ENCODE results near the gene NOP9. TPM values are rescaled to one million over a fixed set of nuclear protein-coding genes. Genes with fewer than 3 reads are reported as not detected.

The NOP9 gene
- total RNA-seq, 2 experiments from 2014 or later = 25.9 to 27.5 TPM

- DNase-seq (peak in 7 of 14 experiments; percentile 10 to 87 (median 50)), ATAC-seq (ENCODE audit: poor library complexity) (no peak)
- POLR2A ChIA-PET = interaction anchor here (0.6 to 4.2 kb wide), 8 partner anchors 13 to 197 kb away, joined by 3 to 30 read pairs (median 4); partner anchors contain the start of genes DHRS1, MDP1, NOP9 and RIPK3
- H3K27me3 ChIP-seq (ENCODE audit: control insufficient read depth in 1 of 2, insufficient read depth in 2 of 2, low read length in 2 of 2) = no peaks in the 10 kb centered on the region
- H3K36me3 Mint-ChIP-seq (ENCODE audit: low read depth) = peaks cover 10% of the 10 kb centered on the region
- no peaks in the 10 kb centered on the region for H3K9me3 ChIP-seq (ENCODE audit: control insufficient read depth in 1 of 2, insufficient read depth in 1 of 2, low read length in 2 of 2)
- intact Hi-C loops (cut with DNase I, micrococcal nuclease) = loop anchor here in 1 of 2 experiments (5.0 kb wide), 1 partner anchor 41 kb away; the partner anchor contains the start of gene RABGGTA
- TF ChIP-seq CTCF (IDR thresholded peaks at IDR 0.05) = no peak
- peaks cover 9% of the 10 kb centered on the region for H3K36me3 ChIP-seq (ENCODE audit: insufficient read depth, low read length)
- no peaks in the 10 kb centered on the region for H3K9me3 Mint-ChIP-seq
- CTCF ChIA-PET = interaction anchor here (0.6 to 1.7 kb wide), 5 partner anchors 16 to 138 kb away, joined by 3 to 10 read pairs (median 4); no protein-coding TSS in a partner anchor
- peak overlapping the region; percentile 59 to 73 for H3K27ac ChIP-seq (ENCODE audit: low read depth in 1 of 2, low read length in 2 of 2)
- H3K4me3 Mint-ChIP-seq = peak overlapping the region; percentile 88
- peaks cover 82% of the 10 kb centered on the region for H3K4me1 ChIP-seq (ENCODE audit: insufficient read depth, low read length)
- peak overlapping the region; percentile 76 for H3K27ac Mint-ChIP-seq
- no peaks in the 10 kb centered on the region for H3K27me3 Mint-ChIP-seq
- H3K4me3 ChIP-seq (ENCODE audit: low read length) = peak overlapping the region; percentile 65
- H3K4me1 Mint-ChIP-seq (ENCODE audit: low read depth) = peaks cover 77% of the 10 kb centered on the region
These were observed 13.3 kb downstream of the NOP9 start for GRCh38 chr14:24312736-24313507.

DNA sequence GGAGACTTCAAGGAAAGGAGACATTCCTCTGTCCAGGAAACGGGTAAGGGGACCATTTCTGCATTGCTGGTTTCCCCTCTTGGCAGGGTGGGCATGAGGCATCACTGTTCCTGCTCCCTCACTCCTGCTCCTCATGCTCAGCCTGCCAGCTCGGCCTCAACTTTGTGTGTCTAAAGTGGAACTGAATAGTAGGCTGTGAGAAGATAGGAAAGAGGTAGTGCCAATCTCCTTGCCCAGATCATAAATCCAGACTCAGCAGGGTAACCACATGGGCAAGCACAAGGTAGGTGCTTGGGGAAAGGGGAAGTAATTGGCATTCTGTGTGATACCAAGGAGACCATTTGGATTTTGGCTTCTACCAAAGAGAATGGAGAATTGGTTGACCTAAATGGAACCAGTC, 14.3 kb downstream of the NOP9 start:
- H3K9me3 Mint-ChIP-seq = no peaks in the 10 kb centered on the region

More for the DNA sequence above, 14.3 kb downstream of the NOP9 start:
- H3K36me3 Mint-ChIP-seq (ENCODE audit: low read depth) = peaks cover 5% of the 10 kb centered on the region
- peak overlapping the region; percentile 59 for H3K4me3 Mint-ChIP-seq
- ATAC-seq (ENCODE audit: poor library complexity) = no peak
- no peak for TF ChIP-seq CTCF (IDR thresholded peaks at IDR 0.05)
- H3K27ac Mint-ChIP-seq = peak overlapping the region; percentile 76
- no peaks in the 10 kb centered on the region for H3K9me3 ChIP-seq (ENCODE audit: control insufficient read depth in 1 of 2, insufficient read depth in 1 of 2, low read length in 2 of 2)
- POLR2A ChIA-PET = interaction anchor here (1.1 to 4.2 kb wide), 7 partner anchors 14 to 117 kb away, joined by 3 to 30 read pairs (median 5); partner anchors contain the start of genes CBLN3, DHRS1, KHNYN and MDP1
- H3K27ac ChIP-seq (ENCODE audit: low read depth in 1 of 2, low read length in 2 of 2) = peak overlapping the region in 1 of 2 donors; percentile 32
- H3K4me3 ChIP-seq (ENCODE audit: low read length) = no peak overlapping the region
- H3K4me1 ChIP-seq (ENCODE audit: insufficient read depth, low read length) = peaks cover 72% of the 10 kb centered on the region
- peaks cover 7% of the 10 kb centered on the region for H3K36me3 ChIP-seq (ENCODE audit: insufficient read depth, low read length)
- H3K4me1 Mint-ChIP-seq (ENCODE audit: low read depth) = peaks cover 69% of the 10 kb centered on the region
- intact Hi-C loops (cut with DNase I, micrococcal nuclease) = loop anchor here in 1 of 2 experiments (5.0 kb wide), 1 partner anchor 42 kb away; the partner anchor contains the start of gene RABGGTA
- no peaks in the 10 kb centered on the region for H3K27me3 Mint-ChIP-seq
- CTCF ChIA-PET = interaction anchor here (1.3 to 1.7 kb wide), 2 partner anchors 19 to 118 kb away, joined by 3 to 10 read pairs; no protein-coding TSS in a partner anchor
- no peak for DNase-seq
- no peaks in the 10 kb centered on the region for H3K27me3 ChIP-seq (ENCODE audit: control insufficient read depth in 1 of 2, insufficient read depth in 2 of 2, low read length in 2 of 2)
